SK-N-SH treated with all-trans-retinoic acid at 6 μM for 48 hours (cell line): Measurements from ENCODE around the gene CPTP.
A peak's percentile ranks its signal among the peaks of the same experiment; 100 is the strongest.

Experiments used
- ATAC-seq: fragments of 200-7000 bp; cut with Tn5 transposase; 3 replicates; pipeline ENCODE4 v1.9.1; 2020; ENCODE audit warnings: mild to moderate bottlenecking, moderate library complexity
- ARNTL ChIP-seq: fragments of 450-650 bp; formaldehyde crosslinking; IDR thresholded peaks from 2 replicates; pipeline ENCODE4 v1.5.0; 2020; ENCODE audit warnings: low read depth, mild to moderate bottlenecking, moderate library complexity, borderline replicate concordance
- BACH2 ChIP-seq: fragments of 250-450 bp; sonication (Bioruptor Pico); IDR thresholded peaks from 2 replicates; pipeline ENCODE4 v1.9.0; 2021; ENCODE audit warnings: mild to moderate bottlenecking, borderline replicate concordance
- CSDC2 ChIP-seq: fragments of 250-450 bp; sonication (Bioruptor Pico); IDR thresholded peaks from 2 replicates; pipeline ENCODE4 v1.5.0; 2020; ENCODE audit warnings: mild to moderate bottlenecking, moderate library complexity
- CSRNP3 ChIP-seq: fragments of 250-450 bp; sonication (Bioruptor Pico); IDR thresholded peaks from 2 replicates; pipeline ENCODE4 v1.5.1; 2021; ENCODE audit warnings: mild to moderate bottlenecking, moderate library complexity
- ESRRG ChIP-seq: fragments of 250-450 bp; sonication (Bioruptor Pico); IDR thresholded peaks from 2 replicates; pipeline ENCODE4 v1.6.1; 2021; ENCODE audit warnings: mild to moderate bottlenecking
- GLIS3 ChIP-seq: fragments of 250-450 bp; sonication (Bioruptor Pico); IDR thresholded peaks from 2 replicates; pipeline ENCODE4 v1.5.0; 2020; ENCODE audit warnings: mild to moderate bottlenecking, moderate library complexity
- ISL1 ChIP-seq: fragments of 250-450 bp; sonication (Bioruptor Pico); IDR thresholded peaks from 2 replicates; pipeline ENCODE4 v2.1.2; 2022; ENCODE audit warnings: mild to moderate bottlenecking, moderate library complexity
- OSR1 ChIP-seq: fragments of 250-450 bp; sonication (Bioruptor Pico); IDR thresholded peaks from 2 replicates; pipeline ENCODE4 v1.8.0; 2022; ENCODE audit warnings: moderate library complexity, mild to moderate bottlenecking, inconsistent platforms
- PATZ1 ChIP-seq: fragments of 250-450 bp; sonication (Bioruptor Pico); IDR thresholded peaks from 2 replicates; pipeline ENCODE4 v1.8.0; 2020; ENCODE audit warnings: mild to moderate bottlenecking, moderate library complexity, borderline replicate concordance
- POU6F1 ChIP-seq: fragments of 250-450 bp; sonication (Bioruptor Pico); IDR thresholded peaks from 2 replicates; pipeline ENCODE4 v1.8.0; 2021; ENCODE audit warnings: low read depth, mild to moderate bottlenecking, moderate library complexity, borderline replicate concordance
- PPARA ChIP-seq: fragments of 250-450 bp; sonication (Bioruptor Pico); IDR thresholded peaks from 2 replicates; pipeline ENCODE4 v1.5.0; 2020; ENCODE audit warnings: mild to moderate bottlenecking, borderline replicate concordance
- RARB ChIP-seq: fragments of 250-450 bp; sonication (Bioruptor Pico); IDR thresholded peaks from 2 replicates; pipeline ENCODE4 v1.8.0; 2021; ENCODE audit warnings: mild to moderate bottlenecking, moderate library complexity
- SNAI2 ChIP-seq: fragments of 250-450 bp; sonication (Bioruptor Pico); IDR thresholded peaks from 2 replicates; pipeline ENCODE4 v1.5.0; 2020; ENCODE audit warnings: mild to moderate bottlenecking, moderate library complexity
- TCF4 ChIP-seq: fragments of 250-450 bp; sonication (Bioruptor Pico); IDR thresholded peaks from 2 replicates; pipeline ENCODE4 v1.8.0; 2021; ENCODE audit warnings: mild to moderate bottlenecking, moderate library complexity, borderline replicate concordance
- TOX ChIP-seq: fragments of 250-450 bp; sonication (Bioruptor Pico); IDR thresholded peaks from 2 replicates; pipeline ENCODE4 v1.8.0; 2021; ENCODE audit warnings: mild to moderate bottlenecking, moderate library complexity, borderline replicate concordance
- ZC3H10 ChIP-seq: fragments of 250-450 bp; sonication (Bioruptor Pico); IDR thresholded peaks from 2 replicates; pipeline ENCODE4 v1.5.1; 2021; ENCODE audit warnings: mild to moderate bottlenecking, moderate library complexity
- ZFP3 ChIP-seq: fragments of 250-450 bp; sonication (Bioruptor Pico); IDR thresholded peaks from 2 replicates; pipeline ENCODE4 v1.5.0; 2020; ENCODE audit warnings: mild to moderate bottlenecking, moderate library complexity
- ZFP30 ChIP-seq: fragments of 450-650 bp; formaldehyde crosslinking; IDR thresholded peaks from 2 replicates; pipeline ENCODE4 v1.5.0; 2022; ENCODE audit warnings: mild to moderate bottlenecking, moderate library complexity
- ZNF565 ChIP-seq: fragments of 450-650 bp; formaldehyde crosslinking; conservative IDR thresholded peaks from 2 replicates; pipeline ENCODE4 v1.5.0; 2020; ENCODE audit warnings: low read depth, mild to moderate bottlenecking, moderate library complexity
- ZNF70 ChIP-seq: fragments of 450-650 bp; formaldehyde crosslinking; IDR thresholded peaks from 2 replicates; pipeline ENCODE4 v1.5.0; 2020; ENCODE audit warnings: mild to moderate bottlenecking, moderate library complexity
- ZNF8 ChIP-seq: fragments of 450-650 bp; formaldehyde crosslinking; IDR thresholded peaks from 2 replicates; pipeline ENCODE4 v1.5.0; 2020; ENCODE audit warnings: mild to moderate bottlenecking, moderate library complexity

CPTP gene

GRCh38 chr1:1279028-1279427 lies 45.6 kb upstream of the CPTP start:
- no peak for TF ChIP-seq ISL1
- TF ChIP-seq TOX = no peak
- no peak for TF ChIP-seq BACH2 (CRISPR knock-in tag)
- TF ChIP-seq ZC3H10 (CRISPR knock-in tag) = no peak
- TF ChIP-seq ZNF8 = no peak
- TF ChIP-seq TCF4 (CRISPR knock-in tag) = no peak
- no peak for TF ChIP-seq ESRRG (CRISPR knock-in tag)
- TF ChIP-seq PATZ1 (CRISPR knock-in tag) = no peak
- TF ChIP-seq PPARA (CRISPR knock-in tag) = no peak
- TF ChIP-seq ZFP30 (CRISPR knock-in tag) = no peak
- ATAC-seq = no peak

GRCh38 chr1:1280782-1281481 lies 43.7 kb upstream of the CPTP start:
- TF ChIP-seq GLIS3 (CRISPR knock-in tag) (no peak), PPARA (CRISPR knock-in tag) (no peak), OSR1 (CRISPR knock-in tag) (no peak), PATZ1 (CRISPR knock-in tag) (no peak), ZNF70 (CRISPR knock-in tag) (no peak)
- TF ChIP-seq, all 23 proteins: peak for 0
- ATAC-seq = no peak; the same call in 2 of the 3 replicates

GRCh38 chr1:1281533-1282321 lies 42.9 kb upstream of the CPTP start:
- TF ChIP-seq ISL1 (no peak), RARB (CRISPR knock-in tag) (no peak), PATZ1 (CRISPR knock-in tag) (no peak), ZNF8 (no peak), GLIS3 (CRISPR knock-in tag) (no peak), ZFP30 (CRISPR knock-in tag) (no peak), TOX (no peak), ZFP3 (CRISPR knock-in tag) (no peak), PPARA (CRISPR knock-in tag) (no peak), ESRRG (CRISPR knock-in tag) (no peak), SNAI2 (CRISPR knock-in tag) (no peak), CSRNP3 (no peak), ARNTL (CRISPR knock-in tag) (no peak), ZNF565 (CRISPR knock-in tag) (no peak), BACH2 (CRISPR knock-in tag) (no peak), POU6F1 (CRISPR knock-in tag) (no peak), CSDC2 (CRISPR knock-in tag) (no peak)
- ATAC-seq = peak; percentile 16
